ENCODE data around the gene BBIP1.
A peak's percentile ranks its signal among the peaks of the same experiment; 100 is the strongest.

The BBIP1 gene

GRCh38 chr10:110897184-110897583, 21.8 kb downstream of the BBIP1 start:
- H3F3A ChIP-seq (ENCODE audit: insufficient read depth): peaks cover 20% of the 10 kb centered on the region
- no peaks in the 10 kb centered on the region for H3K9me2 ChIP-seq (replicated peaks; ENCODE audit: insufficient read depth, low read length)
- H3K36me3 ChIP-seq (ENCODE audit: low read length): peaks cover 46% of the 10 kb centered on the region
- H2AFZ ChIP-seq (ENCODE audit: low read depth, low read length, severe bottlenecking): no peak overlapping the region
- no peaks in the 10 kb centered on the region for H3K27me3 ChIP-seq (ENCODE audit: low read length)
- no peak overlapping the region for H3K4me3 ChIP-seq (ENCODE audit: insufficient read depth, low read length, poor library complexity, severe bottlenecking)
- H3K27ac ChIP-seq (ENCODE audit: low read depth, low read length): no peak overlapping the region
- no peak overlapping the region for H3K4me2 ChIP-seq (ENCODE audit: low read depth, low read length, poor library complexity, severe bottlenecking)
- 0 out of 2 replicates have a peak, but pooled peaks cover 5% of the 10 kb centered on the region for H3K79me2 ChIP-seq (ENCODE audit: insufficient read depth, low read length)
- TF ChIP-seq EZH2phosphoT487 (conservative IDR thresholded peaks at IDR 0.05; ENCODE audit: low read length): no peak
- TF ChIP-seq CTCF (IDR thresholded peaks at IDR 0.05; ENCODE audit: insufficient read depth, low read length, poor library complexity, severe bottlenecking): no peak
- H4K20me1 ChIP-seq (ENCODE audit: low read depth, low read length): no peaks in the 10 kb centered on the region
- no peaks in the 10 kb centered on the region for H3K9me3 ChIP-seq (ENCODE audit: insufficient read depth, low read length)
- no peak overlapping the region for H3K9ac ChIP-seq (ENCODE audit: low read length)

- no peaks in the 10 kb centered on the region for H4K20me1 ChIP-seq (ENCODE audit: low read depth, low read length)
- no peaks in the 10 kb centered on the region for H3K27me3 ChIP-seq (ENCODE audit: low read length)
- H3K27ac ChIP-seq (ENCODE audit: low read depth, low read length): peak overlapping the region; percentile 34; the same call in 1 of the 2 replicates
- H3K4me3 ChIP-seq (ENCODE audit: insufficient read depth, low read length, poor library complexity, severe bottlenecking): no peak overlapping the region
- no peak overlapping the region for H2AFZ ChIP-seq (ENCODE audit: low read depth, low read length, severe bottlenecking)
- no peaks in the 10 kb centered on the region for H3K9me2 ChIP-seq (replicated peaks; ENCODE audit: insufficient read depth, low read length)
- H3K9me3 ChIP-seq (ENCODE audit: insufficient read depth, low read length): no peaks in the 10 kb centered on the region
- H3K4me2 ChIP-seq (ENCODE audit: low read depth, low read length, poor library complexity, severe bottlenecking): no peak overlapping the region
- TF ChIP-seq EZH2phosphoT487 (conservative IDR thresholded peaks at IDR 0.05; ENCODE audit: low read length) (no peak), CTCF (IDR thresholded peaks at IDR 0.05; ENCODE audit: insufficient read depth, low read length, poor library complexity, severe bottlenecking) (peak; percentile 67)
- peaks cover 68% of the 10 kb centered on the region for H3K36me3 ChIP-seq (ENCODE audit: low read length)
- 0 out of 2 replicates have a peak, but pooled peaks cover 5% of the 10 kb centered on the region for H3K79me2 ChIP-seq (ENCODE audit: insufficient read depth, low read length)
- H3K9ac ChIP-seq (ENCODE audit: low read length): no peak overlapping the region
- peaks cover 31% of the 10 kb centered on the region for H3F3A ChIP-seq (ENCODE audit: insufficient read depth)
Measured at GRCh38 chr10:110893559-110894179, 25.3 kb downstream of the BBIP1 start.

- TF ChIP-seq CTCF (IDR thresholded peaks at IDR 0.05; ENCODE audit: insufficient read depth, low read length, poor library complexity, severe bottlenecking): no peak
- TF ChIP-seq EZH2phosphoT487 (conservative IDR thresholded peaks at IDR 0.05; ENCODE audit: low read length): no peak
- peak overlapping the region; percentile 33; the same call in 1 of the 2 replicates for H3K27ac ChIP-seq (ENCODE audit: low read depth, low read length)
- no peak overlapping the region for H3K9ac ChIP-seq (ENCODE audit: low read length)
- no peak overlapping the region for H3K4me2 ChIP-seq (ENCODE audit: low read depth, low read length, poor library complexity, severe bottlenecking)
- no peaks in the 10 kb centered on the region for H3K9me2 ChIP-seq (replicated peaks; ENCODE audit: insufficient read depth, low read length)
- peaks cover 32% of the 10 kb centered on the region; the same call in 1 of the 2 replicates for H3F3A ChIP-seq (ENCODE audit: insufficient read depth)
- no peak overlapping the region for H2AFZ ChIP-seq (ENCODE audit: low read depth, low read length, severe bottlenecking)
- H3K79me2 ChIP-seq (ENCODE audit: insufficient read depth, low read length): 0 out of 2 replicates have a peak, but pooled peaks cover 5% of the 10 kb centered on the region
- no peaks in the 10 kb centered on the region for H3K9me3 ChIP-seq (ENCODE audit: insufficient read depth, low read length)
- no peaks in the 10 kb centered on the region for H3K27me3 ChIP-seq (ENCODE audit: low read length)
- H4K20me1 ChIP-seq (ENCODE audit: low read depth, low read length): no peaks in the 10 kb centered on the region
- H3K36me3 ChIP-seq (ENCODE audit: low read length): peaks cover 67% of the 10 kb centered on the region
- H3K4me3 ChIP-seq (ENCODE audit: insufficient read depth, low read length, poor library complexity, severe bottlenecking): no peak overlapping the region
Measured at GRCh38 chr10:110892602-110893288, 26.2 kb downstream of the BBIP1 start.
